HepG2 (cell line): ENCODE measurements around the gene SLC13A3. TPM values are rescaled to one million over a fixed set of nuclear protein-coding genes. Genes with fewer than 3 reads are reported as not detected.

Source experiments
- ARNTL ChIP-seq: sonication (generic); formaldehyde crosslinking; IDR thresholded peaks from 2 replicates; pipeline ENCODE4 v1.4.0; 2020; ENCODE audit warnings: mild to moderate bottlenecking, missing genetic modification reagents
- ATF1 ChIP-seq: IDR thresholded peaks from 2 replicates; pipeline ENCODE4 v1.6.1; 2016; ENCODE audit warnings: mild to moderate bottlenecking, control low read depth
- CAMTA2 ChIP-seq: sonication (generic); formaldehyde crosslinking; IDR thresholded peaks from 2 replicates; pipeline ENCODE4 v1.4.0; 2020; ENCODE audit warnings: mild to moderate bottlenecking, missing genetic modification reagents, borderline replicate concordance
- GLI4 ChIP-seq: sonication (generic); formaldehyde crosslinking; IDR thresholded peaks from 2 replicates; pipeline ENCODE4 v1.5.1; 2020; ENCODE audit warnings: missing genetic modification reagents, mild to moderate bottlenecking, moderate library complexity, borderline replicate concordance
- HDAC6 ChIP-seq: fragments of 200-600 bp; sonication (generic); IDR thresholded peaks from 2 replicates; pipeline ENCODE4 v1.7.0; 2017; ENCODE audit warnings: mild to moderate bottlenecking, antibody characterized with exemption, low read length, low read depth
- KDM2A ChIP-seq: sonication (generic); formaldehyde crosslinking; IDR thresholded peaks from 2 replicates; pipeline ENCODE4 v1.4.0; 2020; ENCODE audit warnings: low read depth, missing genetic modification reagents, borderline replicate concordance
- MAF1 ChIP-seq: sonication (generic); formaldehyde crosslinking; IDR thresholded peaks from 2 replicates; pipeline ENCODE4 v1.5.0; 2020; ENCODE audit warnings: missing genetic modification reagents, borderline replicate concordance
- NR2C2 ChIP-seq: sonication (generic); formaldehyde crosslinking; IDR thresholded peaks from 2 replicates; pipeline ENCODE4 v1.4.0; 2020; ENCODE audit warnings: missing genetic modification reagents, mild to moderate bottlenecking, moderate library complexity, borderline replicate concordance
- RBAK ChIP-seq: sonication (generic); formaldehyde crosslinking; IDR thresholded peaks from 2 replicates; pipeline ENCODE4 v1.5.1; 2020; ENCODE audit warnings: mild to moderate bottlenecking, missing genetic modification reagents
- RCOR2 ChIP-seq: IDR thresholded peaks from 2 replicates; pipeline ENCODE4 v1.6.1; 2016; ENCODE audit warnings: missing biosample characterization, missing genetic modification reagents
- SUZ12 ChIP-seq: fragments of 150-350 bp; IDR thresholded peaks from 2 replicates; pipeline ENCODE4 v1.6.1; 2014; ENCODE audit warnings: low read depth, low read length
- U2AF2 ChIP-seq: fragments of 200-400 bp; formaldehyde crosslinking; IDR thresholded peaks from 2 replicates; pipeline ENCODE4 v1.6.1; 2017; ENCODE audit warnings: low read depth, mild to moderate bottlenecking, low read length
- ZBTB3 ChIP-seq: sonication (generic); formaldehyde crosslinking; IDR thresholded peaks from 2 replicates; pipeline ENCODE4 v1.4.0; 2020; ENCODE audit warnings: low read depth, mild to moderate bottlenecking, moderate library complexity, missing genetic modification reagents, borderline replicate concordance
- ZKSCAN5 ChIP-seq: sonication (generic); formaldehyde crosslinking; IDR thresholded peaks from 2 replicates; pipeline ENCODE4 v1.5.1; 2020; ENCODE audit warnings: mild to moderate bottlenecking, missing genetic modification reagents
- ZNF563 ChIP-seq: sonication (generic); formaldehyde crosslinking; IDR thresholded peaks from 2 replicates; pipeline ENCODE4 v1.8.0; 2022; ENCODE audit warnings: mild to moderate bottlenecking, moderate library complexity, missing genetic modification reagents
- ZNF569 ChIP-seq: sonication (generic); formaldehyde crosslinking; IDR thresholded peaks from 2 replicates; pipeline ENCODE4 v1.5.0; 2020; ENCODE audit warnings: mild to moderate bottlenecking, missing genetic modification reagents, moderate library complexity, borderline replicate concordance
- ZNF570 ChIP-seq: sonication (generic); formaldehyde crosslinking; IDR thresholded peaks from 2 replicates; pipeline ENCODE4 v1.4.0; 2020; ENCODE audit warnings: mild to moderate bottlenecking, missing genetic modification reagents, borderline replicate concordance
- polyA plus RNA-seq, 8 experiments: library from polyadenylated mRNA; depleted of rRNA in 3 of 8; stranded (reverse) in 7 of 8; unstranded in 1 of 8; fragments of >200 nt; fragmentation: Illumina TruSeq in 4 of 8; extraction: Trizol in 4 of 8; gene quantifications; 2 replicates each; pipeline versions ENCODE4 v1.2.1 to v1.2.3, GENCODE V29; 2011 to 2016; ENCODE audit warnings: low read depth in 4 of 8, missing spikeins in 1 of 8, mixed read lengths in 1 of 8; ENCODE audit not compliant: insufficient read depth in 1 of 8
- total RNA-seq, 5 experiments: library from RNA; depleted of rRNA; stranded (reverse); fragments of >200 nt; fragmentation: Illumina TruSeq; extraction: Trizol; gene quantifications; 2 replicates each; pipeline ENCODE4 v1.2.3, GENCODE V29; 2016; ENCODE audit warnings: low read depth in 1 of 5
- TF ChIP-seq, protein P1 (sequence below): sonication (generic); formaldehyde crosslinking; conservative IDR thresholded peaks from 2 replicates; pipeline ENCODE4 v1.8.0; 2022; ENCODE audit warnings: mild to moderate bottlenecking, moderate library complexity, missing genetic modification reagents
- TF ChIP-seq, protein P2 (sequence below): IDR thresholded peaks from 2 replicates; pipeline ENCODE4 v1.6.1; 2016; ENCODE audit warnings: missing genetic modification reagents, missing compliant biosample characterization
- TF ChIP-seq, protein P3 (sequence below): sonication (generic); formaldehyde crosslinking; IDR thresholded peaks from 2 replicates; pipeline ENCODE4 v1.4.0; 2020; ENCODE audit warnings: missing genetic modification reagents, low read depth, mild to moderate bottlenecking, borderline replicate concordance
- TF ChIP-seq, protein P4 (sequence below): sonication (generic); formaldehyde crosslinking; IDR thresholded peaks from 2 replicates; pipeline ENCODE4 v1.5.0; 2020; ENCODE audit warnings: mild to moderate bottlenecking, missing genetic modification reagents
- TF ChIP-seq, protein P5 (sequence below): sonication (generic); formaldehyde crosslinking; IDR thresholded peaks from 2 replicates; pipeline ENCODE4 v1.5.0; 2020; ENCODE audit warnings: mild to moderate bottlenecking, missing genetic modification reagents, borderline replicate concordance
- TF ChIP-seq, protein P6 (sequence below): IDR thresholded peaks from 2 replicates; pipeline ENCODE4 v1.6.1; 2012; ENCODE audit warnings: inconsistent platforms

Gene SLC13A3
- total and polyA plus RNA-seq, 2 of the 13 experiments (the other 11 are each of a cell fraction or from before 2014, with no cell fraction given), result 66.5 to 76.0 TPM

DNA sequence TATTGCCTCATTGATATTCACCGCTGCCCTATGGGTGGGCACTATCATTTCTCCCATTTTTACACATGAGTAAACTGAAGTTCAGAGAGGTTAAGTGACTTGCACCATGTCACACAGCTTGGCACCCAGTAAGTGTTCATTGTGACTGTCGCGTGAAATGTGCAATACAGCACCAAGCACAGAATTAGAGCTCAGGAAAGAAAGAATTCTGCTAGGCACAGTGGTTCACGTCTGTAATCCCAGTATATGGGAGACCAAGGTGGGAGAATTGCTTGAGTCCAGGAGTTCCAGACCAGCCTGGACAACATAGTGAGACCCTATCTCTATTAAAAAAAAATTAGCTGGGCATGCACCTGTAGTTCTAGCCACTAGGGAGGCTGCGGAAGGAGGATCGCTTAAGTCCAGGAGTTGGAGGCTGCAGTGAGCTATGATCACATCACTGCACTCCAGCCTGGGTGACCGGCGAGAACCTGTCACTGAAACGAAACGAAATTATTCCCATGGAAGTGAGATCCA lies 626 bp downstream of the SLC13A3 start (continued):
- TF ChIP-seq, protein P1, sequence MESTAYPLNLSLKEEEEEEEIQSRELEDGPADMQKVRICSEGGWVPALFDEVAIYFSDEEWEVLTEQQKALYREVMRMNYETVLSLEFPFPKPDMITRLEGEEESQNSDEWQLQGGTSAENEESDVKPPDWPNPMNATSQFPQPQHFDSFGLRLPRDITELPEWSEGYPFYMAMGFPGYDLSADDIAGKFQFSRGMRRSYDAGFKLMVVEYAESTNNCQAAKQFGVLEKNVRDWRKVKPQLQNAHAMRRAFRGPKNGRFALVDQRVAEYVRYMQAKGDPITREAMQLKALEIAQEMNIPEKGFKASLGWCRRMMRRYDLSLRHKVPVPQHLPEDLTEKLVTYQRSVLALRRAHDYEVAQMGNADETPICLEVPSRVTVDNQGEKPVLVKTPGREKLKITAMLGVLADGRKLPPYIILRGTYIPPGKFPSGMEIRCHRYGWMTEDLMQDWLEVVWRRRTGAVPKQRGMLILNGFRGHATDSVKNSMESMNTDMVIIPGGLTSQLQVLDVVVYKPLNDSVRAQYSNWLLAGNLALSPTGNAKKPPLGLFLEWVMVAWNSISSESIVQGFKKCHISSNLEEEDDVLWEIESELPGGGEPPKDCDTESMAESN (CRISPR knock-in tag), result no peak
- TF ChIP-seq RBAK (CRISPR knock-in tag), result no peak
- peak; percentile 85; the same call in 1 of the 2 replicates for TF ChIP-seq ZNF569 (CRISPR knock-in tag)
- no peak for TF ChIP-seq ZNF570 (CRISPR knock-in tag)
- no peak for TF ChIP-seq KDM2A
- TF ChIP-seq U2AF2, result no peak
- TF ChIP-seq ATF1 (CRISPR knock-in tag), result no peak
- TF ChIP-seq GLI4 (CRISPR knock-in tag), result no peak
- TF ChIP-seq HDAC6, result no peak
- TF ChIP-seq NR2C2, result no peak
- 0 out of 2 replicates have a peak, but pooled peaks have one; percentile 6 for TF ChIP-seq ZBTB3
- TF ChIP-seq, protein P2, sequence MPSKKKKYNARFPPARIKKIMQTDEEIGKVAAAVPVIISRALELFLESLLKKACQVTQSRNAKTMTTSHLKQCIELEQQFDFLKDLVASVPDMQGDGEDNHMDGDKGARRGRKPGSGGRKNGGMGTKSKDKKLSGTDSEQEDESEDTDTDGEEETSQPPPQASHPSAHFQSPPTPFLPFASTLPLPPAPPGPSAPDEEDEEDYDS (CRISPR knock-in tag), result no peak
- TF ChIP-seq, protein P3, sequence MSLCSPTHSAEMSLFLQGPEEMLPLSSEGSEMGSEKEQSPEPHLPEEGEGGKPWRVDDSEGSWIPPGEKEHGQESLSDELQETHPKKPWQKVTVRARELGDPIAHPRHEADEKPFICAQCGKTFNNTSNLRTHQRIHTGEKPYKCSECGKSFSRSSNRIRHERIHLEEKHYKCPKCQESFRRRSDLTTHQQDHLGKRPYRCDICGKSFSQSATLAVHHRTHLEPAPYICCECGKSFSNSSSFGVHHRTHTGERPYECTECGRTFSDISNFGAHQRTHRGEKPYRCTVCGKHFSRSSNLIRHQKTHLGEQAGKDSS (CRISPR knock-in tag), result 0 out of 2 replicates have a peak, but pooled peaks have one; percentile 16
- no peak for TF ChIP-seq CAMTA2
- TF ChIP-seq, protein P4, sequence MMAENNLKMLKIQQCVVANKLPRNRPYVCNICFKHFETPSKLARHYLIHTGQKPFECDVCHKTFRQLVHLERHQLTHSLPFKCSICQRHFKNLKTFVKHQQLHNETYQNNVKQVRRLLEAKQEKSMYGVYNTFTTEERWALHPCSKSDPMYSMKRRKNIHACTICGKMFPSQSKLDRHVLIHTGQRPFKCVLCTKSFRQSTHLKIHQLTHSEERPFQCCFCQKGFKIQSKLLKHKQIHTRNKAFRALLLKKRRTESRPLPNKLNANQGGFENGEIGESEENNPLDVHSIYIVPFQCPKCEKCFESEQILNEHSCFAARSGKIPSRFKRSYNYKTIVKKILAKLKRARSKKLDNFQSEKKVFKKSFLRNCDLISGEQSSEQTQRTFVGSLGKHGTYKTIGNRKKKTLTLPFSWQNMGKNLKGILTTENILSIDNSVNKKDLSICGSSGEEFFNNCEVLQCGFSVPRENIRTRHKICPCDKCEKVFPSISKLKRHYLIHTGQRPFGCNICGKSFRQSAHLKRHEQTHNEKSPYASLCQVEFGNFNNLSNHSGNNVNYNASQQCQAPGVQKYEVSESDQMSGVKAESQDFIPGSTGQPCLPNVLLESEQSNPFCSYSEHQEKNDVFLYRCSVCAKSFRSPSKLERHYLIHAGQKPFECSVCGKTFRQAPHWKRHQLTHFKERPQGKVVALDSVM (CRISPR knock-in tag), result peak; percentile 100
- no peak for TF ChIP-seq ZNF563 (CRISPR knock-in tag)
- TF ChIP-seq, protein P5, sequence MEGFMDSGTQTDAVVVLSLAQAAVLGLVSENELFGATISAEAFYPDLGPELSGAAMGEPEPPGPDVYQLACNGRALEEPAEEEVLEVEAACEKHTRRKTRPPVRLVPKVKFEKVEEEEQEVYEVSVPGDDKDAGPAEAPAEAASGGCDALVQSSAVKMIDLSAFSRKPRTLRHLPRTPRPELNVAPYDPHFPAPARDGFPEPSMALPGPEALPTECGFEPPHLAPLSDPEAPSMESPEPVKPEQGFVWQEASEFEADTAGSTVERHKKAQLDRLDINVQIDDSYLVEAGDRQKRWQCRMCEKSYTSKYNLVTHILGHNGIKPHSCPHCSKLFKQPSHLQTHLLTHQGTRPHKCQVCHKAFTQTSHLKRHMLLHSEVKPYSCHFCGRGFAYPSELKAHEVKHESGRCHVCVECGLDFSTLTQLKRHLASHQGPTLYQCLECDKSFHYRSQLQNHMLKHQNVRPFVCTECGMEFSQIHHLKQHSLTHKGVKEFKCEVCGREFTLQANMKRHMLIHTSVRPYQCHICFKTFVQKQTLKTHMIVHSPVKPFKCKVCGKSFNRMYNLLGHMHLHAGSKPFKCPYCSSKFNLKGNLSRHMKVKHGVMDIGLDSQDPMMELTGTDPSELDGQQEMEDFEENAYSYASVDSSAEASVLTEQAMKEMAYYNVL, result peak; percentile 12
- TF ChIP-seq, protein P6, sequence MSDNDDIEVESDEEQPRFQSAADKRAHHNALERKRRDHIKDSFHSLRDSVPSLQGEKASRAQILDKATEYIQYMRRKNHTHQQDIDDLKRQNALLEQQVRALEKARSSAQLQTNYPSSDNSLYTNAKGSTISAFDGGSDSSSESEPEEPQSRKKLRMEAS, result peak; percentile 9; the same call in 1 of the 2 replicates
- no peak for TF ChIP-seq MAF1
- TF ChIP-seq ARNTL (CRISPR knock-in tag), result peak; percentile 21; the same call in 1 of the 2 replicates
- no peak for TF ChIP-seq SUZ12
- peak; percentile 43; the same call in 1 of the 2 replicates for TF ChIP-seq RCOR2 (CRISPR knock-in tag)
- TF ChIP-seq ZKSCAN5 (CRISPR knock-in tag), result no peak
